ENCODE measurements around the gene PRRT2. TPM values are rescaled to one million over a fixed set of nuclear protein-coding genes. Genes with fewer than 3 reads are reported as not detected.

Gene PRRT2
- total RNA-seq, 2 experiments from 2014 or later: 0.85 to 1.1 TPM

DNA sequence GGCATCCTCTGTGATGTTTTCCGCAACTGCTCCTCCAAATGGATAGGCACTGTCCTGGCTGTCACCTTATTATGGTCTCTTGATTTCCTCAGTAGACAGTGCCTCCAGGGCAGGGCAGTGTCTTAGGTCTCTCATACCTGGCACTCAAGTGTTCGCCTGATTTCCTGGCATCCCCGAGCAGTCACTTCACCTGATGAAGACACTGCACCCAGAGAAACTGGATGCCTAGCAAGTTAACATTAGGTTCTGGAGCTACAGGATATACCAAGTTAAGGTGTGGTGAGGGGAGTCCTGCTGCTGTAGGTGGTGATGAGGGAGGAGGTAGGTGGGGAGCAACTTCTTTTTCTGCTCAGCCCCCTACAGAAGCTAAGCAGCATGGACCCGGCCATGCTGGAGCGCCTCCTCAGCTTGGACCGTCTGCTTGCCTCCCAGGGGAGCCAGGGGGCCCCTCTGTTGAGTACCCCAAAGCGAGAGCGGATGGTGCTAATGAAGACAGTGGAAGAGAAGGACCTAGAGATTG, 9.5 kb upstream of the PRRT2 start:
- H3K4me3 Mint-ChIP-seq: no peak overlapping the region

DNA sequence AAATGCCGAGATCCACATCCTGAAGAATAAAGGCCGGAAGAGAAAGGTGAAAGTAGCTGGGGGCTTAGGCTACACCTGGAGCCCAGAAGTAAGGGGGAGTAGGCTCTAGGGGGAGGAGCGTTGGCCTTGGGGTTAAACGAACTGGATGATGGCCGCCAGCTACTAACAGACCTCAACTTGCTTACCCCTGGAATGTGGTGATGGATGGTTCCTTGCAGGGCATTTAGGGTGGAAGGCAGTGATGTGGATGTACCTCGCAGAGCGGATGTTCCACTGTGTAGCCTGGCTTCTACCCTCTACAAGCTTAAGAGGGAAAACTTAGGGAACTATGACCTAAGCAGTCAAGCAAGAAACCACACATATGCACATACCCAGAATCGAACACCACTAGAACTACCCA, 8.0 kb upstream of the PRRT2 start:
- H3K9me3 Mint-ChIP-seq (ENCODE audit: low read depth): no peaks in the 10 kb centered on the region
- peaks cover 31% of the 10 kb centered on the region for H3K4me1 Mint-ChIP-seq

More for the DNA sequence above, 9.5 kb upstream of the PRRT2 start:
- Mint-ChIP-seq H3K27ac (no peak overlapping the region), H3K9me3 (ENCODE audit: low read depth) (no peaks in the 10 kb centered on the region), H3K4me1 (peaks cover 23% of the 10 kb centered on the region), H3K36me3 (peaks cover 52% of the 10 kb centered on the region), H3K27me3 (no peaks in the 10 kb centered on the region)
- no peak for ATAC-seq
- no peak for DNase-seq
- CTCF ChIA-PET: interaction anchor here (2.9 to 3.6 kb wide), 3 partner anchors 12 to 102 kb away, joined by 23 to 35 read pairs (median 29); partner anchors contain the start of genes KIF22 and PAGR1

DNA sequence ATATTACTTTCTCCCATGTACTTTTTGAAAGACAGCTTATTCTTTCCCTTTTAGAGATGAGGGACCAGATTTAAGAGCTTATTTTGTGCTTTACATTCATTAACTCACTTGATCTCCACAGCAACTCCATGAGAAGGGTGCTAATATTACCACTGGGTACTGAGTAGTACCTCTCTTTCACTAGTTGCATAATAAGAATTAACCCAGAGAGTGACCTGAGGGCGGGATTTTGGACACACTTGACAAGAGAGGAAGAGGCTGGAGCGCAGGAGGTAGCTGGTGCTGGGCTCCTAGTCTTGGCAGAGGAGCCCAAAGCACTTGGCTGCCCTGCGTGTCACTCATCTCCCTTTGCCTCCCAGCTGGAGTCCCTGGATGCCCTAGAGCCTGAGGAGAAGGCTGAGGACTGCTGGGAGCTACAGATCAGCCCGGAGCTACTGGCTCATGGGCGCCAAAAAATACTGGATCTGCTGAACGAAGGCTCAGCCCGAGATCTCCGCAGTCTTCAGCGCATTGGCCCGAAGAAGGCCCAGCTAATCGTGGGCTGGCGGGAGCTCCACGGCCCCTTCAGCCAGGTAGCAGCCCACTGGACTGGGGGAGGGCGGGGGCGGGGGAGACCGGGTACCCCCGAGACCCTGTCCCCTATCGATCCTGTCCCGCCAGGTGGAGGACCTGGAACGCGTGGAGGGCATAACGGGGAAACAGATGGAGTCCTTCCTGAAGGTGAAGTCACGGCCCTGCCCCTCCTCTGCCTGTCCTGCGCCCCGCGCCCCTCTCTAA, 7.3 kb upstream of the PRRT2 start:
- peak overlapping the region; percentile 94 for H3K4me3 Mint-ChIP-seq
- DNase-seq: peak; percentile 52
- H3K27ac Mint-ChIP-seq: peak overlapping the region; percentile 96
- H3K27me3 Mint-ChIP-seq: no peaks in the 10 kb centered on the region
- H3K36me3 Mint-ChIP-seq: peaks cover 50% of the 10 kb centered on the region
- no peak for ATAC-seq
- H3K9me3 Mint-ChIP-seq (ENCODE audit: low read depth): no peaks in the 10 kb centered on the region
- H3K4me1 Mint-ChIP-seq: peaks cover 35% of the 10 kb centered on the region
- CTCF ChIA-PET: interaction anchor here (1.3 to 3.6 kb wide), 7 partner anchors 11 to 228 kb away, joined by 5 to 35 read pairs (median 11); partner anchors contain the start of genes KIF22 and PAGR1

More for the DNA sequence above, 8.0 kb upstream of the PRRT2 start:
- Mint-ChIP-seq H3K27me3 (no peaks in the 10 kb centered on the region), H3K36me3 (peaks cover 54% of the 10 kb centered on the region), H3K27ac (peak overlapping the region; percentile 96), H3K4me3 (peak overlapping the region; percentile 94)
- ATAC-seq: no peak
- CTCF ChIA-PET: interaction anchor here (1.3 to 3.6 kb wide), 7 partner anchors 10 to 228 kb away, joined by 5 to 35 read pairs (median 11); partner anchors contain the start of genes KIF22 and PAGR1
- DNase-seq: no peak

DNA sequence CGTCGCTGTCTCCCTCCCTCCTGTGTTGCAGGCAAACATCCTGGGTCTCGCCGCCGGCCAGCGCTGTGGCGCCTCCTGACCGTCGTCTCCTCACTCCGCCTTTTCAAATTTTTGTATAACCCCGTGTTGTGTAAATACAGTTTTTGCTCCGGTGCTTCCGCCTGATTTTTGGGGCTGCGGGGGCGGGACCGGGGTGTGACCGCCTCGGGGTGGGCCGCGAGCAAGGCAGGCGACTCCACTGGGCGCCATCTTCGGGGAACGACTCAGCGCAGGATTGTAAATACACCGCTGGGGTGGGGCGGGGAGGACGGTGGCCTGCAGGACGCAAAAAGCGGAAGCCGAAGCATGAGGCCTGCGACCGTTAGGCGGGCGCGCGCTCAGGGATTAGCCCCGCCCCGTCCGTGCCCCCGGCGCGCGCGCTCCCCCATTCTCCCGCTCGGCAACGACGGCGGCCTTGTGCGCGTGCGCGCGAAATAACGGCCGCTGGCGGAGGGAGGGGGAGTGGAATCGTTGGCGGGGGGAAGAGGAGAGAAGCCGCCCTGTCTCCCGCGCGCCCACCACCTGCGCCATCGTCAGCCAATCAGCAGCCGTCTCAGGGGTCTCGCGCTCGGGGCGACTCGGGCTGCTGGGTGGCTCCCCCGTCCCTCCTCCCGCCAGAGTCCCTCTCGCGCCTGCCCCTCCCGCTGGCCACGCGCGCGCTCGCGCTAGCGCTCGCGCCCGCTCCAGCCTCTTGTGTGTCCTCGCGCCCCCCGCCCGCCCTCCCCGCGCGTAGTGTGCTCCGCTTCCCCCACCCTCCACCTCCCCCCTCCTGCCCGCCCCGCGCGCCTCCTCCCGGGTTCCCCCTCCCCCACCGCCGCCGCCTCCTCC, 6.5 kb upstream of the PRRT2 start:
- ATAC-seq: peak; percentile 70
- Mint-ChIP-seq H3K27ac (peak overlapping the region; percentile 96), H3K9me3 (ENCODE audit: low read depth) (no peaks in the 10 kb centered on the region), H3K4me3 (peak overlapping the region; percentile 94), H3K4me1 (peaks cover 43% of the 10 kb centered on the region), H3K36me3 (peaks cover 57% of the 10 kb centered on the region), H3K27me3 (no peaks in the 10 kb centered on the region)
- peak; percentile 99 for DNase-seq
- CTCF ChIA-PET: interaction anchor here (2.0 to 3.6 kb wide), 3 partner anchors 15 to 105 kb away, joined by 11 to 35 read pairs (median 29); partner anchors contain the start of gene KIF22

DNA sequence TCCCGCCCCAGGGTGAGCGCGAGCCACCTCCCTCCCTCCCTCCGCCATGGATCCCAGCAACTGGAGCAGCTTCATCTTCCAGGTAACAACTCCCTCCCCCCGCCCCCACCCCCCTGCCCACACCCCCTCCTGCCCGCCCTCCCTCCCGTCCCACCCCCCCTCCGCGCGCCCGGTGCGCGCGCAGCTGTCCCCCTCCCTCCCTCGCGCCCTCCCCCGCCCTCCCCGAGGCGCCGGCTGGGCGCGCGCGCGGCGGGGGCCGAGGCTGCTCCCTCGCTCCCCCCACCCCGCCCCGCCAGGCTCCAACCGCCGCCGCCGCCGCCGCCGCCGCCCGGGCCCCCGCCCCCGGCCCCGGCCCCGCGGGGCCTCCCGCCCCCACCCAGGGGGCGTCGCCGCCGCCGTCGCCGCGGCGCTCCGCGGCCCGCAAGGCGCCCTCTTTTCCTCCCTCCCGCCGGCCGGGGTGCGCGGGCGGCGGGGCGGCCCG, 5.9 kb upstream of the PRRT2 start, which contains the start of gene MAZ:
Gene MAZ, plus strand, starts transcription at position 431 of the 481 bp plus-strand sequence. CDS start 173 bp downstream, outside the sequence.
- peaks cover 58% of the 10 kb centered on the region for H3K36me3 Mint-ChIP-seq

DNA sequence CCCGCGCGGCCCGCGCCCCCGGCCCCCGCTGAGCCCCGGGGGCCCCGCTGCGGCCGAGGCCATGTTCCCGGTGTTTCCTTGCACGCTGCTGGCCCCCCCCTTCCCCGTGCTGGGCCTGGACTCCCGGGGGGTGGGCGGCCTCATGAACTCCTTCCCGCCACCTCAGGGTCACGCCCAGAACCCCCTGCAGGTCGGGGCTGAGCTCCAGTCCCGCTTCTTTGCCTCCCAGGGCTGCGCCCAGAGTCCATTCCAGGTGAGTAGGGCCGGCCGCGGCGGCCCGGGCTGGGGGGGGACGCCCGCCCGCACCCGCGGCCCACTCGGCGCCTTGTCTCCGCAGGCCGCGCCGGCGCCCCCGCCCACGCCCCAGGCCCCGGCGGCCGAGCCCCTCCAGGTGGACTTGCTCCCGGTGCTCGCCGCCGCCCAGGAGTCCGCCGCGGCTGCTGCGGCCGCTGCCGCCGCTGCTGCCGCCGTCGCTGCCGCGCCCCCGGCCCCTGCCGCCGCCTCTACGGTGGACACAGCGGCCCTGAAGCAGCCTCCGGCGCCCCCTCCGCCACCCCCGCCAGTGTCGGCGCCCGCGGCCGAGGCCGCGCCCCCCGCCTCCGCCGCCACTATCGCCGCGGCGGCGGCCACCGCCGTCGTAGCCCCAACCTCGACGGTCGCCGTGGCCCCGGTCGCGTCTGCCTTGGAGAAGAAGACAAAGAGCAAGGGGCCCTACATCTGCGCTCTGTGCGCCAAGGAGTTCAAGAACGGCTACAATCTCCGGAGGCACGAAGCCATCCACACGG, 5.2 kb upstream of the PRRT2 start:
- CTCF ChIA-PET: interaction anchor here (1.1 to 3.6 kb wide), 9 partner anchors 11 to 248 kb away, joined by 3 to 87 read pairs (median 9); partner anchors contain the start of genes KIF22, MVP and PAGR1
- ATAC-seq: no peak
- peak; percentile 82 for DNase-seq
- Mint-ChIP-seq H3K27me3 (peaks cover 3% of the 10 kb centered on the region), H3K4me3 (peak overlapping the region; percentile 96), H3K27ac (peak overlapping the region; percentile 99), H3K36me3 (peaks cover 52% of the 10 kb centered on the region), H3K4me1 (peaks cover 55% of the 10 kb centered on the region), H3K9me3 (ENCODE audit: low read depth) (no peaks in the 10 kb centered on the region)

More for the DNA sequence above, 5.9 kb upstream of the PRRT2 start, which contains the start of gene MAZ:
- no peaks in the 10 kb centered on the region for H3K9me3 Mint-ChIP-seq (ENCODE audit: low read depth)
- DNase-seq: no peak
- H3K27ac Mint-ChIP-seq: peak within 1 kb of the TSS; percentile 99
- peaks cover 50% of the 10 kb centered on the region for H3K4me1 Mint-ChIP-seq
- H3K27me3 Mint-ChIP-seq: no peaks in the 10 kb centered on the region
- CTCF ChIA-PET: interaction anchor here (3.0 to 3.6 kb wide), 3 partner anchors 13 to 105 kb away, joined by 16 to 87 read pairs (median 37); partner anchors contain the start of genes KIF22, MVP and PAGR1
- H3K4me3 Mint-ChIP-seq: peak within 1 kb of the TSS; percentile 96
- no peak for ATAC-seq

DNA sequence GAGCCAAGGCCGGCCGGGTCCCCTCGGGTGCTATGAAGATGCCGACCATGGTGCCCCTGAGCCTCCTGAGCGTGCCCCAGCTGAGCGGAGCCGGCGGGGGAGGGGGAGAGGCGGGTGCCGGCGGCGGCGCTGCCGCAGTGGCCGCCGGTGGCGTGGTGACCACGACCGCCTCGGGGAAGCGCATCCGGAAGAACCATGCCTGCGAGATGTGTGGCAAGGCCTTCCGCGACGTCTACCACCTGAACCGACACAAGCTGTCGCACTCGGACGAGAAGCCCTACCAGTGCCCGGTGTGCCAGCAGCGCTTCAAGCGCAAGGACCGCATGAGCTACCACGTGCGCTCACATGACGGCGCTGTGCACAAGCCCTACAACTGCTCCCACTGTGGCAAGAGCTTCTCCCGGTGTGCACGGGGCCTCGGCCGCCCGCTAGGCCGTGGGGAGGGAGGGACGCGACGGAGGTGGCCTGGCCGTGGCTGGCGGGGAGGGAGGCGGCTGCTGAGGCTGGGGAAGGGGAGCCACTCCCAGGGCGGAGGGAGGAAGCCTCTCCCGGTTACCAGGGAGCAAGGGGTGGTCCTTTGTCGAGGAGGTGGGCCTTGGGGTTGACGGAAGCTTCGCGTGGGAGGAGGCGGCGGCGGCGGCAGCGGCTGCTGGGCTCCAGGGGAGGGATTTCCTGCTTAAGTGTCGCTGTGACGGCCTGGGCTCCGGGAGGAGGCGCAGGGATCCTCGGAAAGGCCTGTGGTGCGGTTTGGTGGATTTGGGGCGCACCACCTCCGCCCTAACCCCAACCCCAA, 4.4 kb upstream of the PRRT2 start:
- H3K9me3 Mint-ChIP-seq (ENCODE audit: low read depth): no peaks in the 10 kb centered on the region
- peaks cover 9% of the 10 kb centered on the region for H3K27me3 Mint-ChIP-seq
- ATAC-seq (peak; percentile 28), DNase-seq (peak; percentile 95)
- H3K27ac Mint-ChIP-seq: peak overlapping the region; percentile 99
- H3K4me1 Mint-ChIP-seq: peaks cover 56% of the 10 kb centered on the region
- peaks cover 49% of the 10 kb centered on the region for H3K36me3 Mint-ChIP-seq
- H3K4me3 Mint-ChIP-seq: peak overlapping the region; percentile 96
- CTCF ChIA-PET: interaction anchor here (0.7 to 3.6 kb wide), 15 partner anchors 11 to 247 kb away, joined by 3 to 87 read pairs (median 5); partner anchors contain the start of genes KIF22, MVP and PAGR1

DNA sequence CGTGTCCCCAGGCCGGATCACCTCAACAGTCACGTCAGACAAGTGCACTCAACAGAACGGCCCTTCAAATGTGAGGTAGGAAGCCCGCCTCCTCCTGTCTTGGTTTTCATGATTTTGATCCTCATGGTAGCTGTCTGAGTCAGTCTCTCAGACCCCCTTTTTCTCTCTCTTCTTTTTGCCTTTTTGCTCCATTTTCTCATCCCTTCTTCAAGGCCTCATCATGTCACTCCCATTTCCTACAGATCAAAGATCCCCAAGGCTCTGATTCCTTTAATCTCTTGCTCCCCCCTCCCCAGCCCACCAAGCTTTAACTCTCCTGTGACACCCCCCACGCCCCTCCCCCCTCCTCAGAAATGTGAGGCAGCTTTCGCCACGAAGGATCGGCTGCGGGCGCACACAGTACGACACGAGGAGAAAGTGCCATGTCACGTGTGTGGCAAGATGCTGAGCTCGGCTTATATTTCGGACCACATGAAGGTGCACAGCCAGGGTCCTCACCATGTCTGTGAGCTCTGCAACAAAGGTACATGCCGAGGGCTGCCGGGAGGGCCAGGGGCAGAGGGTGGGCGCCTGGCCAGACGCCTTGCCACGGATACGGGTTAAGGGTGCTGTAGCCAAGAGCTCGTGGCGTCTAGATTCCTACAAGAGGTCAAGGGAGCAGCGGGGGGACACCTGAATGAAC, 3.6 kb upstream of the PRRT2 start:
- Mint-ChIP-seq H3K27ac (peak overlapping the region; percentile 99), H3K9me3 (ENCODE audit: low read depth) (no peaks in the 10 kb centered on the region), H3K36me3 (peaks cover 47% of the 10 kb centered on the region), H3K27me3 (peaks cover 12% of the 10 kb centered on the region), H3K4me3 (peak overlapping the region; percentile 96), H3K4me1 (peaks cover 54% of the 10 kb centered on the region)
- ATAC-seq: peak; percentile 10
- peak; percentile 75 for DNase-seq
- CTCF ChIA-PET: interaction anchor here (0.6 to 3.6 kb wide), 16 partner anchors 11 to 247 kb away, joined by 3 to 87 read pairs (median 4); partner anchors contain the start of genes KIF22, MVP, PAGR1 and TAOK2

DNA sequence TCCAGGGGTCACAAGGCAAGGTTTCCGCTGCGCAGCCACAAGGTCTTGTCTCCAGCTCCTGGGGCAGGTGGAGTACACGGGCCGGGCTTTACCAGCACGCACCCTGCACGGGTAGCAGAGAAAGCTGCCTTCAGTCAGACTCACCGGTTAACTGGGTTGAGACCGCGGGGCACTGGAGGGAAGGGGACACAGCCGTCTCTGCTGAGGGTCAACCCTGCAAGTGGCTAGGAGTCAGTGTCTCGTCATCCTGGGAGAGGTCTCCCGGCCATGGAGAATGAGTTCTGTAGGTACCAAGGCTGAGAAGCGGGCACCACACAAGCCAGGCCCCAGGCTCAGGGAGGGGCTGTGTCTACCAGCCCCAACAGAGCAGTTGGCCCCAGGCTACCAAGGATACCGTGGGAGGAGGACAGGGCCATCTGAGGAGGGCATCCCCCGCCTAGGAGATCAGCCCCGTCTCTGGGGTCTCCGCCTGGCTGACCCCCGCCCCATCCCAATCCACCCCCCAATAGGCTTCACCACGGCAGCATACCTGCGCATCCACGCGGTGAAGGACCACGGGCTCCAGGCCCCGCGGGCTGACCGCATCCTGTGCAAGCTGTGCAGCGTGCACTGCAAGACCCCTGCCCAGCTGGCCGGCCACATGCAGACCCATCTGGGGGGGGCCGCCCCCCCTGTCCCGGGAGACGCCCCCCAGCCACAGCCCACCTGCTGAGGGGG, 2.8 kb upstream of the PRRT2 start:
- H3K4me1 Mint-ChIP-seq: peaks cover 50% of the 10 kb centered on the region
- ATAC-seq: no peak
- peak; percentile 62 for DNase-seq
- peaks cover 42% of the 10 kb centered on the region for H3K36me3 Mint-ChIP-seq
- CTCF ChIA-PET: interaction anchor here (1.0 to 3.6 kb wide), 9 partner anchors 10 to 164 kb away, joined by 3 to 87 read pairs (median 9); partner anchors contain the start of genes KIF22, MVP, PAGR1 and TAOK2
- H3K4me3 Mint-ChIP-seq: peak overlapping the region; percentile 96
- peak overlapping the region; percentile 99 for H3K27ac Mint-ChIP-seq
- H3K9me3 Mint-ChIP-seq (ENCODE audit: low read depth): no peaks in the 10 kb centered on the region
- H3K27me3 Mint-ChIP-seq: peaks cover 12% of the 10 kb centered on the region

Measured in activated CD8-positive, alpha-beta memory T cell treated with anti-CD3 and anti-CD28 coated beads, Interleukin-2, amount 10 ng/mL, durations not matched to agents 7 days and 5 days (primary cell).